ENCODE measurements around the gene PFDN6.
"Not testable (repeated sequence)": the region's sequence is repeated elsewhere in the genome, so short reads cannot be mapped to it uniquely, and the experiment has no call there.

PFDN6 gene

GRCh38 chr6:33288921-33289783 lies at the start of gene PFDN6, which contains the start of gene WDR46:
PFDN6 (plus strand) TSS chr6:33289601; CDS start chr6:33289857, 256 bp downstream.
WDR46 (minus strand) TSS chr6:33289239; CDS start chr6:33289170, 69 bp downstream.
- peak; percentile 68 to 75 for DNase-seq (ENCODE audit: low read depth in 2 of 2)

DNA sequence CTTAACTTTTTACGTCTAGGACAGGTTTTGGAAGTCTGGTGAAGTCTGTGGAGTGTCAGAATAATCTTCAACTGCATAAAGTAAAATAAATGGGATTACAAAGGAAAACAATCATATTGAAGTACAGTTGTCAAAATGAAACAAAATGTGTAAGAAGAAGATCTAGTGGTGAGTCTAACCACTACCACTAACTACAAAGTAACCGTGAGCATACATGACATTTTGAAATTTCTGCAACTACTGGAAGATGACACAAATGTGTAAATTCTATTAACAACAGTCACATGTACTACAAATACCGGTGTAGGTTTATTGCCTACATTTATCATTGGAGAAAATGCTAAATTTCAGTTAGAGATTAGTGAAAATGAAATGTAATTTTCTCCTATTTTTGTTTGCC lies 47.4 kb upstream of the PFDN6 start:
- no peak for DNase-seq (ENCODE audit: low read depth in 2 of 2)

DNA sequence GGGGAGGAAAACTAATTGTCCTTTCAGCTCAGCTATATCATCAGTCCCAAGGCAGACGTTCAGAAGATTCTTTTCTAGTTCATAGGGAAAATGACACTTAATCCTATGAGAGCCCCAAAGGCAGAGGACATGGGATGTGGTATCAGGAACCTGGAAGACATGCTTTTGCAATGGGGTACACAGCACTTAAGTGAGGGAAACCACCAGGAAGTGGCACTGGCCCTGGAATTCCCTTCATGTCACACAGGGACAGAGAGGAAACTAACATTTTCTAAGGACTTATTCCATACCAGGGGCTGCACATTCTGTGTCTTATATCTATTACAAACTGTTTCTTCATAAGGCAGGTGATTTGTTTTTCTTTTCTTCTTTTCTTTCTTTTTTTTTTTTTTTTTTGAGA lies 45.9 kb upstream of the PFDN6 start:
- DNase-seq (ENCODE audit: low read depth in 2 of 2): no peak

- peak; percentile 74 to 80 for DNase-seq (ENCODE audit: low read depth in 2 of 2)
These were observed 41.3 kb upstream of the PFDN6 start for GRCh38 chr6:33247977-33248642.

DNA sequence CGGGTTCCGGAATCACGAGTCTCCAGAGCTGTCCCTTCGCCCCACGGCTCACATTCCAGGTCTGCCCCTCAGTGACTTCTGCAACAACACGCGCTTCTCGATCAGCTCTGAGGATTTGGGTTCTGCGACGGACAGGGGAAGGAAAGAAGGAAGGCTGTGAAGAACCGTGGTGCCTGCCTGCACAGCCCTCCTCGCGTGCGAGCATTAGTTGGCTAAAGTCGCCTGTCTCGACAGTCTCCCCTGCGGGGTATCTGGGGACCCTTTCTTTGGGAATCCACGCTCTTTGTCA lies 40.8 kb upstream of the PFDN6 start:
- DNase-seq (ENCODE audit: low read depth in 2 of 2): peak in 1 of 2 donors; percentile 6

DNA sequence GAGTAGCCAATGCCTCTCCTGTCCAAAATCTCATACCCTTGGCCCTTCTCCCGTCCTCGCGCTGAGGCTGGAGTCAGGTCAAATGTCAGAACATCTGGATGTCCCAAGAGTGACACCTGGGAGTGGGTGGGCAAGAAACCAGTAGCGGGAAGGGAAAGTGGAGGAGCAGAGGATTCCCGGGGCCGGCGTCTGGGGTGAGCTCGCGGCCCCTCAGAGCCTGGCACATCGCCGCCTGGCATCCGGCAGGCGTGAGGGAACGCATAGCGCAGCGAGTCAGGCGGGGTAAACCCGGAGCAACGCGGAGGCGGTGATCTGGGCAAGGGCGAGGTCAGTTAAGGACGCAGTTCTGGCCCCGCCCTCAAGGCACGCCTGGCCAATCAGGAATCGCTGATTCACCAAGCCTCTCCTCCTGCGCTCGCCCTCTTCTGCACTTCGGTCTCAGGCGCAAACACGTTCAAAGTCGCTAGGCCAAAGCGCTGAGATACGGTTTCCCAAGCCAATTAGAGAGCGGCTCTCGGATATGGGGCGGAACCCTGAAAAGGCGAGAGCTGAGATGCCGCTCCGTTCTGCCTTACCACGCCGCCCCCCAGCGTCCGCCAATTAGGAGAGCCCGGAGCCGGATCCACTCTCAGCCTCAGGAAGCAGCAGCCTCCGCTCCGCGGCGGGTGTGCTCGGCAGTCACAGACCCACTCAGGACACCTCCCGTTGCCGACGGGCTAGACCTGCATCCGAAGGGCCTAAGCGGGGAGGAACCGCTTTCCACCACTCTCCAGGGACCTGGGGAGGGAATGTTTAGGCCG lies 40.3 kb upstream of the PFDN6 start:
- peak; percentile 96 to 97 for DNase-seq (ENCODE audit: low read depth in 2 of 2)

GRCh38 chr6:33249732-33250630 lies 39.4 kb upstream of the PFDN6 start:
- DNase-seq (ENCODE audit: low read depth in 2 of 2): no peak

DNA sequence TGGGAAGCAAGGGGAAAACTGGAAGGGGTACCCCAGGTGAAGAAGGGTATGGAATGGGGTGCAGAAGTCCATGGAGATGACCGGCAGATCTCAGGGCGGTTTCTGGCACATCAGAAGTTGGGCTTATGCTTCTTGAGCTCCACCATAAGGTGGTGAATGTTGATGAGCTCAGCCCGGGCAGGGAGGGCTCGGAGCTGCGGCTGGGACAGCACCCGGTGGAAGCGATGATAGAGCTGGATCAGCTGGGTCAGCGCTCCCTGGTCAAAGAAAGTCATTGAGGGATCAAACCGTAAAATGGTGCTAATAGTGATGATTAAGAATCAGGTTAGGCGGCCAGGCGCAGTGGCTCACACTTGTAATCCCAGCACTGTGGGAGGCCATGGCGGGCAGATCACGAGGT lies 38.7 kb upstream of the PFDN6 start:
- DNase-seq (ENCODE audit: low read depth in 2 of 2): no peak

DNA sequence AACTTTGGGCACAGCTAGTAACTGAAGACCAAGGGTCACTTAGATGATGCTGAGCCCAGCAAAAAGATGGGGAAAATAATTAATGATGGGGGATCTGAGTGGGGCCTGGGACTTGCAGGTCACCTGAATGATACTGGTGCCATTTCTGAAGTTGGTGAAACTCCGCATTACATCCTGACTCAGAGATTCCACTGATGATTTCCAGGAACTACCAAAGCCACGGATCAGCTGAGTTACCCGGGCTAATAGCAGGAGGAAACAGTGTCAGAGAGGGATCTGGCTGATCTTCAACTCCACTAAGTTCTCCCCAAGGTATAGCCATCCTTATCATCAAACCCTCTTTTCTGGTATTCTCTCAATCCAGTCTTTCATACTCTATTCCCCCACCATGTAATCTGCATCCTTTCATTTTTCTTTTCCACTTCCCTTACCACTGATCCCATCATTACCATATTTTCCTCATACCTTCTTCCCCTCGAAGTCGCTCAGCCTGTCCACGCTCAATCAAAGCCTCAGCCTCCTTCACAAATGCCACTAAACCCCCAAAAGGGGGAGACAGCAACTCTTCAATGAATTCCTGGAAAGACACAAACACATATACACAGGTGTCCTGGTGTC lies 37.9 kb upstream of the PFDN6 start:
- no peak for DNase-seq (ENCODE audit: low read depth in 2 of 2)

DNA sequence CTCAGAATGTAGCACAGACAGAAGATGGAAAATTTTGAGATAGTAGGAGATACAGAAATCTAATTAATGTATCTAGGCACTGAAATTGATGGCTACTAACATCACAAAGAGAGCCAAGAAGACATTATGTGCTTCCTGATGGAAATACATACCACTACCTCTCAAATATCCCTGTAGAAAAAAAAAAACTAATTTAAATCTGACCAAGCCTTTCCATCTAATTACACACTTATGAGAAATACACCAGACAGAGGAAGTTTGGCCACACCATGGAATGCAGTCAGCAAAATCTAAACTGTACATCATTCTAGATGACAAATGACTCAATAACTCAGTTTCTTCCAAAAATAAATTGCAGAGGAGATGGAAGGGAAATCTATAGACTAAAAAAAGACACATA lies 36.6 kb upstream of the PFDN6 start:
- no peak for DNase-seq (ENCODE audit: low read depth in 2 of 2)

GRCh38 chr6:33254591-33254990 lies 34.8 kb upstream of the PFDN6 start:
- DNase-seq (ENCODE audit: low read depth in 2 of 2): no peak

GRCh38 chr6:33259032-33259431 lies 30.4 kb upstream of the PFDN6 start:
- no peak for DNase-seq (ENCODE audit: low read depth in 2 of 2)

- not testable (repeated sequence) for DNase-seq (ENCODE audit: low read depth in 2 of 2)
These were observed 26.9 kb upstream of the PFDN6 start for GRCh38 chr6:33262490-33262889.

- no peak for DNase-seq (ENCODE audit: low read depth in 2 of 2)
These were observed 25.4 kb upstream of the PFDN6 start for GRCh38 chr6:33264015-33264414.

DNA sequence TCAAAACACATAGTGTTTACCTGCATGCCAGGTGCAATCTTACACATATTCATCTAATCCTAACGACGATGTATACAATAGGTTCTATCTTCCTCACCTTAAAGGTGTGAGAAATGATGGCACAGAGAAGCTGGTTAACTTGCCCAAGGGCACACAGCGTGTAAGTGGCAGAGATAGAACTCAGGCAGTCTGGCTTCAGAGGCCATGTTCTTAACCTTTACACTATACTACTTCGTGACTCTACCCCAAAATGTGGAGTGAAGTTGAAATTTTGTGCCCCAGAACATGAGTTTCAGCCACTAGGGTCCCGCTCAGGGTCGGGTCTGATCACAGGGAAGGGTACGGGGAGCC lies 18.3 kb upstream of the PFDN6 start:
- DNase-seq (ENCODE audit: low read depth in 2 of 2): no peak

DNA sequence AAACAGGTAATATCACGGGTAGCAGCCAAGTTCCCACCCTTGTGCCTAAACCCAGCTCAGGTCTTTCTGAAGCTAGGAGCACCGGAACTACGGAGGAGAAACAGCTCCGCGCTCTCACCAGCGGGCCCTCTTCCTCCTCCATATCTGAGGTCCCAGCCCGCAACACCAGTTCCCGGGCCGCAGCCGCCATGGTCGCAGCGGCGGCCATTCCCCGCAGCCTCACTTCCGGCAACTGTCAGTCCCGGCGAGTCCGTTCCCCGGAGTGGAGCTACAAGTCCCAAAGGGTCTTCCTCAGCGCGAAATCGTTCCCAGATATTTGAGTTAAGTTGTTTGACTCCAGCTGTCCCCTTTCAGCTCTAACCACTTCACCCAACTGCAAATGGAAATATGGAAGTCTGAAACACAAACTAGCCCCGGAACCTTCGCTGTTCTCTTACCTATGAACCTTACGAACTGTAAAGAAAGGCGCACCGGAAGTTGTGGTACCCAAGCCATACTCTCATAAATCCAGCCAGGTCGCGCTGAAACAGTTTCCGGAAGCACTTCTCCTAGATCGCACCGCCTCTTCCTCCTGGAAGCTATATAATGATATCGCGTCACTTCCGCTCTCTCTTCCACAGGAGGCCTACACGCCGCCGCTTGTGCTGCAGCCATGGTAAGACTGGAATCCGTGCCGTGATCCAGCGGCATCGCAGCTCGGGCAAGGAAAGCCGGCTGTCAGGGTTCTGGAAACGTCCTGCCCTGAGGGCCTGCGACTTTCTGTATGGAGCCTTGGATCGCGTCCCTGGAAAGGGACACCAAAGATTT lies 17.7 kb upstream of the PFDN6 start, which contains the start of the genes RPS18 and VPS52:
RPS18 (plus strand) TSS at position 608 of the 807 bp plus-strand sequence; CDS start at position 653, 45 bp downstream.
VPS52 (minus strand) TSS at position 409 of the 807 bp plus-strand sequence; CDS start at position 208, 201 bp downstream.
- peak; percentile 76 to 84 for DNase-seq (ENCODE audit: low read depth in 2 of 2)

DNA sequence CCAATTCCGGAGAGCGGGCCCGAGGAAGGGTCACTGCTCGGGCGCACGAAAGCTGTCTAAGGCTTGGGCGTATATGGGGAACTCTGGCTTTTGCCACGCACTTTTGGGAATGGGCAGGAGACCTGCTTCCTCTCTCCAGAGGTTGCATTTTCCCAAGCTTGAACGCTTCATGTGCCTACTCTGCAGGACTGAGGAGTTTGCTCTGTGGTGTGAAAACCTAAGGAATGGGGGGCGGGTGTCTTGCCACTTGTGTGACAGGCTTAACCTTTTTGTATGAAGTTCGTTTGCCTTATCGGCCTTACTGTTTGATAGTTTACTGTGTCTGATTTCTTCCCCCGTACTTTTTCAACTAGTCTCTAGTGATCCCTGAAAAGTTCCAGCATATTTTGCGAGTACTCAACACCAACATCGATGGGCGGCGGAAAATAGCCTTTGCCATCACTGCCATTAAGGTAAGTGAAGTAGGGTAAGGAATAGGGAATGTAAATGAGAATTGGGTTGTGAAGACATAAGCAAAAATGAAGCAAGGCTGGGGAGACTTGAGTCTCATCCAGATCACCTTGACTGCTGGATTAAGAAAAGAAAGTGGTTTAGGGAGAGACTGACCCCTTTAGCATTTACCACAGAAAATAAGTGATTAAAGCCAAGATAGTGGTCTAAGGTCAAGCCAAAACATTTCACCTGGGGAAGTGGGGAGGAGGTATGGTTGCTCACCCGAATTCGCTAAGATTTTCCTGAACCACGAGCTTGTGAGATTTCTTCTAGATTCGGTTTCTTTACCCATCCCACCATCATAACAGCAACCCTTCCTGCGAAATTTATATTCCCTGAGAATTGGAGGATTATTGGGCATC lies 16.9 kb upstream of the PFDN6 start:
- DNase-seq (ENCODE audit: low read depth in 2 of 2): no peak

DNA sequence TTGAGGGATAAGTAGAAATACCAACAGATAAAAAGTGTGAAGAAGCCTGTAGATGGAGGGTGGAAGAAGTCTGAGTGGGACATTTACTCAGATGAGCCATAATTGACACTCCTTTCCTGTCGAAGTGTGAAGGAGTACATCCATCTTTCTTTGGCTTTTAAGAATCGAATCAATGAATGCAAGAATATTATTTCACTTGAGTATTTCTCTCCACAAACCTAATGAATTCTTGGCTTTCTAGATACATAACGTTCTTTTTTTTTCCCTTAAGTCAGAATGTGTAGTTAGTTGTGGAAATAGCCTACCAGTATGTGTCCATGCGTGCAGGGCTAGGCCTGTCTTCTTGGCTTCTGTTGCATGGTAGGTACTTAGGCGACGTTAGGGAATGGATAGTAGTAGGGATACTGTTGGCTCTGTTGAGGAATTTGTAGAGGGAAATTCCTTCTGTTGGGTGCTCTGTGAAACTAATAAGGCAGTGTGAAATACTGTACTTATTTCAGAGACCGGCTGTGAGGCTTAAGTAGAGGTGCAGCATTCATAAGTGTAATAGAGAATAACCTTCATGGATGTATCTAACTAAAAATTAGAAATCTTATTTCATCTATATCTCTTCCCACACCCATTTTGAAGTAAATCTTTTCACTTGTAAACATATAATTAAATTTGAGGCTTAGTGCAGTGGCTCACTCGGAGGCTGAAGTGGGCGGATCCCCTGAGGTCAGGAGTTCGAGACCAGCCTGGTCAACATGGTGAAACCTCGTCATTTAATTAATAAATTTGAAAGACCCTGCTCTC lies 16.1 kb upstream of the PFDN6 start:
- no peak for DNase-seq (ENCODE audit: low read depth in 2 of 2)
